Activated CD4-positive, alpha-beta T cell treated with anti-CD3 and anti-CD28 coated beads, Interleukin-2, Interleukin-4, amounts not matched to agents 100 ng/mL and 50 ng/mL, durations not matched to agents 16 hours and 8 hours (primary cell): ENCODE measurements around the gene SCAMP5.

ENCODE experiments used
- DNase-seq: peaks from one replicate; pipeline ENCODE4 v3.0.0-alpha.2; 2020; ENCODE audit warnings: low spot score

The SCAMP5 gene

DNA sequence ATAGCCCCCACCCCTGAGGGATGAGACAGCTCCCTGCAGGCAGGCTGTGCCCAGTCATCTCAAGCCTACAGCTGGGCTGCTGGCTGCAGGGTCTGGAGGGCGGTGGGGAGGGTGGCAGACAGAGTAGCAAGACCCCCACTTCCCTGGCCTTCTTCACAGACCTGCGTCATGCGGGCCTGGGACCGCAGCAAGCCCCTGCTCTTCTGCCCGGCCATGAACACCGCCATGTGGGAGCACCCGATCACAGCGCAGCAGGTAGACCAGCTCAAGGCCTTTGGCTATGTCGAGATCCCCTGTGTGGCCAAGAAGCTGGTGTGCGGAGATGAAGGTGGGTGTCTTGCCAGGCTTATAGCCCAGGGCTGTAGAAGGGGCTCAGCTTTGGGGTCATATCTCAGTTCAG is 53.0 kb downstream of the SCAMP5 start:
- no peak for DNase-seq

DNA sequence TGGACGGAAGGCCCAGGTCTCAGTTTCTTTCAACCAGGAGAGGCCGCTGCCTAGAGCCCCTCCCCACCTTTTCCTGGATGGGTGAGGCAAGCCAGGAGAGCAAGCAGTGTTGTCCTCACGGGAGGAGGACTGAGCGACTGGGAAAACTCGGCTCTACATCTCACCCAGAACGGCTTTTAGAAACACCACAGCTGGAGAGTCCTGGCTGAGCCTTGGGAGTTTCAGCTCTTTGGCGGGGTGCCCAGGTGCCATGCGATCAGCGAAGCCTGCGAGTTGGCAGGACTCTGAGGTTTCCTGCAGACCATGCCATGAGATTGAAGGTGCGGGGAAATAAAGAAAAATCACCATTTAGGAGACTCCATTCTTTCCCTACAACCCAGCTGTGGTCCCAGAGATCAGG is 54.0 kb downstream of the SCAMP5 start:
- no peak for DNase-seq

- DNase-seq: no peak
Observed at GRCh38 chr15:75050283-75050682, 54.9 kb downstream of the SCAMP5 start.

GRCh38 chr15:75051191-75051608 is 55.8 kb downstream of the SCAMP5 start:
- DNase-seq: no peak

DNA sequence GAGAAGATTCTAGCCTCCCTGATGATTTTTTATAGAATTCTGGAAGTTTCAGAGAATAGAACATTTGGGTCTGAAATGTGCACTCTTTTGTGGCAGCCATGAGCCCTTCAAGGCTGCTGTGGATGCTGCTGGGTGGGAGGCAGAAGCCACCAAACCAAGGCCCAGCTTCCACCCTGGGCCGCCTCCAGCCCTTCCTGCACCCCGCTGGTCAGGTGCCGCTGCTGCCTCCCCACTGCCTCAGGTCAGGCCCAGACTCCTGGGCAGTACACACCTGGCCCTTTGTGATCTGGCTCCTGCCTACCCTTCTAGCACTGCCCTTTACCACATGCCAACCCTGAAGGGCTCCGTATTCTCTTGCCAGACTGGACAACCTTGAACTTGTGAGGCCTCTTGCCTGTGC is 56.3 kb downstream of the SCAMP5 start:
- no peak for DNase-seq

DNA sequence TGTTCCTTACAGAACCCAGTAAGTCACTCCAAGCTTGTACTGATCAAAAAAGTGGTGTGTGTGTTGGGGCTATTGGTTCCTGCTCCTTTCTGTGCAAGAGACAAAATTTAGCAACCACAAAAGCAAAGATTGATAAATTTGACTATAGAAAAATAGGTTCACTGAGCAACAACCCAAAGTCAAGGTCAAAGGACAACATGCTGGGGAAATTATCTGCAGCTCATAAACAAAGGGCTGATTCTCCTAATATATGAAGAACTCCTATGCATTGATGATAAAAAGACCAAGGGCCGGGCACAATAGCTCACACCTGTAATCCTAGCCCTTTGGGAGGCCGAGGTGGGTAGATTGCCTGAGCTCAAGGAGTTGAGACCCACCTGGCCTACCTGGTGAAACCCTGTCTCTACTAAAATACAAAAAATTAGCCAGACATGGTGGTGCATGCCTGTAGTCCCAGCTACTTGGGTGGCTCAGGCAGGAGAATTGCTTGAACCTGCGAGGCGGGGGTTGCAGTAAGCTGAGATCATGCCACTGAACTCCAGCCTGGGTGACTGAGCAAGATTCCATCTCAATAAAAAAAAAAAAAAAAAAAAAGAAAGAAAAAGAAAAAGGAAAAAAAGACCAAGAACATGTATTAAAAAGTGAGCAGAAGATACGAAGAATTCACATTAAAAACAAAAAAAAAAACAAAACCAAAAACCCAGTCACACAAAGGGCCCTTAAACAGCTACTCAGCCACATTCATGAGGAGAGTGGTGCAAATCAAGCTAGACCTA is 57.8 kb downstream of the SCAMP5 start:
- no peak for DNase-seq

GRCh38 chr15:75053748-75054125 is 58.4 kb downstream of the SCAMP5 start:
- no peak for DNase-seq

- no peak for DNase-seq
Observed at GRCh38 chr15:75054172-75054897, 59.0 kb downstream of the SCAMP5 start.

- no peak for DNase-seq
Observed at GRCh38 chr15:75056036-75056435, 60.7 kb downstream of the SCAMP5 start.

DNA sequence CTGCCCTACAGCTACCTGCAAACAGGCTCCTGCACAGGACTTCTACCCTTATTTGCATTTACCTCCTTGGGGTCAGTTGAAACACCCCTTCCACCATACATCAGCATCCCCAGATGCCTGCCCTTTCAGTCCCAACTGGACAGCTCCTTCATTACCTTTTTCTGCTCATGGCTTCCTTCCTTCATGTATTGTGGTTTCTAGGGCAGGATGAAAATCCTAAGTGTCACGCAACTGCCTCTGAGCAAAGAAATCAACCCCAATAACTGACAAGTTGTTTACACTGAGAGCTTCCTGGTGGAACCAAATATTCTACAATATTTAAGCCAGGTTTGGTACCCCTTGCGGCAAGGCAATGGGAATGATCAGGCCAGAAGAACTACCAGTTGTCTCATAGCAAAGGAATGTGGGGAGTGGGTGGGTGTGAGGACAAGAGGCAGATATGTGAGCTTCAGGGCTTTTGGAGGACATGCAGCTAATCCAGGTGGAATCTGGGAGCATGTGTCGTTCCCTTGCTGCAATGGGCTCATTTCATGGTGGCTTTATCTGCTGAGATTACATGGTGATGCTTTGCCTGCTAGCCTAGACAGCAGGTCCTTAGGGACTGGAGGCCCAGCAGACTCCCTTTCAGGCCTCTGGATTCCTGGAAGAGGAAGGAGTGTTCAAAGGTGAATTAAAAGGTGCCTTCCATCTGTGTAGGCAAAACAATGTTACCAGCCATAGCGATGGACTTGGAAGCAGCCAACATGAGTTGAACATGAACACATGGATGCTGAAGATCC is 63.0 kb downstream of the SCAMP5 start:
- no peak for DNase-seq

GRCh38 chr15:75059607-75060006 is 64.2 kb downstream of the SCAMP5 start:
- DNase-seq: no peak

DNA sequence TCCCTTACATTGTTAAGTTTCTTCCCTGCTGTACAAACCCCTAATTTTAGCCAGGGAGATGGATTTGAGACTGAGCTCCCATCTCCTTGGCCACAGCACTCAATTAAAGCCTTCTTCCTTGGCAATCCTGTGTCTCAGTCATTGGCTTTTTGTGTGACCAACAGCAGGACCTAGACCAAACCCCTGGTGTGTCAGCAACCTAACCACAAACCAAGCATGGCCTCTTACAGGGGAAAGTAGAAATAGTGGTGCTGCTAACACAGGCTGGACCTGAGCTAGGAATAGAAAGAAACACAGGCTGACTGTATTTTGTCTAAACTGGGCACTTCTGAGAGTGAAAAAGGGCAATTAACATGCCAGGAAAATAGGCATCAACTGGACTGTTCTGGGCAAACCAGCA is 65.9 kb downstream of the SCAMP5 start:
- DNase-seq: peak; percentile 33

DNA sequence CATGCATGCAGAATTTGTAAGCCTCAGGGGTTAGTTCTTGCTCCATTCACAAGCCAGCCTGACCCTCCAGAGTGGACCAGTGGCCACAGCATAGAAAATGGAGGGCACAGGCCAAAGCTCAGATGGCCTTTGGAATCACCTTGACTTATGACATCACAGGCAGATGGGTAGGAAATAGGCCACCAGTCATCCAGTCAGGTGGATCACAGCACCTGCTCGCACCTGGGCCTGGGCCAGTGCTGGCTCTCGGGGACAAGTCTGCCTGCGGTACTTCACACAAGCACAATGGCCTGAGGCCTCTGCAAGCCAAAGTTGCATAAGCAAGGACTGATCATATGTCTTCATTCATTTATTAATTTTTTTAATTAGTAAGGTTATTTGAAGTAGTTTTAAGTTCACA is 67.3 kb downstream of the SCAMP5 start:
- no peak for DNase-seq

DNA sequence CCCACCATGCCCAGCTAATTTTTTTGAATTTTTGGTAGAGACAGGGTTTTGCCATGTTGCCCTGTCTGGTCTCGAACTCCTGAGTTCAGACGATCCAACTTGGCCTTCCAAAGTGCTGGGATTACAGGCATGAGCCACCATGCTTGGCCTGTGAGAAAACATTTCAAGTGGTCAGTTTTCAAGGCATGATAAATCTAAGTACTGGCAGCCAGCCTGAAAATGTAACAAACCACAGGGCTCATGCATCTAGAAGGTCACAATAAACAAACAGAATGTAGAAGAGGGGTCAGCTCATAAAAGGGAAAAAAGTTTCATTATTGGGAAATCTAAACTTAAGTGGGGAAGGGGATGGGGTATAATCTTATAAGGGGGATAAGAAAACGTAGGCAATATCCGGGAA is 68.0 kb downstream of the SCAMP5 start:
- DNase-seq: no peak

- no peak for DNase-seq
Observed at GRCh38 chr15:75063889-75064288, 68.5 kb downstream of the SCAMP5 start.

- DNase-seq: no peak
Observed at GRCh38 chr15:75064846-75065245, 69.5 kb downstream of the SCAMP5 start.

GRCh38 chr15:75065467-75065850 is 70.1 kb downstream of the SCAMP5 start:
- no peak for DNase-seq

DNA sequence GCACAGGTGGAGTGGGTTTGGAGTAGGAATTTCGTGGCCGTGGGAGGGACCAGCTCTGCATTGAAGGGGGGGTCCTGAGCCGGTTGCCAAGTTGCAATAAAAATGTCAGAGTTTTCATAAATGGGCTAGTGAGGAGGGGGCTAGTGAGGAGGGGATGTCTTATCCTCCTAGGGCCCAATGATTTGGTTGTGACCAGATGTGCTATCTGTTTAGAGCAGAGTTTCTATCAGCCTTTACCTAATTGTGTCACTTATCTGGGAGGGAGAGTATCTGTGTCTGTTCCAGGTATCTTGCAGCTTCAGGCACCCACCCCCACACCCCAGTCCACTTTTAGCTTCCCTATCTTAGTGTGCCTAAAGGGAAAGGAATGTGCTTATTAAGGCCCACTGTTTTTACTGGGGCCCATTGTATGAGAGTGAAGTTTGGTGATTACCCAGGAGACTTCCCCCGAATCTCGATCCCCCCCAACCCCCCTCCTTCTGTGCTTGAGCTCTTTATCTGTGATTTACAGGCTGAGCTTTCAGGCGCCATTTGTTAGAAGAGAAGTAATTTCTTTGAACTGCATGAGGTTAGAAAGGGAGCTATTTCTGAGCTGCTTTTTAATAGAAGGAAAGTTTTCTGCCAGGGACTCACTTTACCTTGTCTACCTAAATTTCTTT is 70.6 kb downstream of the SCAMP5 start:
- DNase-seq: no peak

GRCh38 chr15:75067123-75067830 is 71.9 kb downstream of the SCAMP5 start:
- DNase-seq: peak; percentile 86

GRCh38 chr15:75068748-75069147 is 73.4 kb downstream of the SCAMP5 start:
- no peak for DNase-seq

DNA sequence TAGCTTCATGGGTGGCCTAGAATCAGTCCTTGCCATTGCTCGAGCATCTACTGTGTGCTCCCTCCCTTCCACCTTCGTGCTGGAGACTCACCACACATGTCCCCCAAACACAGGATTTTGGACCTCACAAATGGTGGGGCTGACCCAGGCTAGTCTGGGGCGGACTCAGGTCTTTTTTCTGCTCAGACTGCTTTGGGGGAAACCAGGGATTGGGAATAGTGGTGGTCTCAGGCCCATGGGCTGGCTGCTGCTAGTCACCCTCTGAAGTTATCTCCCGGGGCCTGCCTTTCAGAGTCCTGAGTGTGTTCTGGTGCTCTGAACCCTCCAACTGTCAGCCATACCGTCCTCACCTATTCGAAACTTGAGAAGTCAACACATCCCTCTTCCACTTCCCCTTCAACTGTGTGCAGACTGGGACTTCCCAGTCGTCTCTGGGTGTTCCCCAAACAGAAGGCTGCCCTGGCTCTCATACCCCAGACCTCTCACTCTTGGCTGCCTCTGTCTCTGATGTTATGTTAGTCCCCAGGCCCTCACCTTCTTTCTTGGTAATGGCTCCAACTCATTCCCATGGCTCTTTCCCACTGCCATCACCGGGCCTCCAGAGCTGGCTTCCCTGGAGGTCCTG is 74.0 kb downstream of the SCAMP5 start:
- DNase-seq: no peak
